Measurements from ENCODE around the gene ZFP36L2.

GRCh38 chr2:43175876-43176275 is 50.5 kb downstream of the ZFP36L2 start:
- TF ChIP-seq, protein P1, sequence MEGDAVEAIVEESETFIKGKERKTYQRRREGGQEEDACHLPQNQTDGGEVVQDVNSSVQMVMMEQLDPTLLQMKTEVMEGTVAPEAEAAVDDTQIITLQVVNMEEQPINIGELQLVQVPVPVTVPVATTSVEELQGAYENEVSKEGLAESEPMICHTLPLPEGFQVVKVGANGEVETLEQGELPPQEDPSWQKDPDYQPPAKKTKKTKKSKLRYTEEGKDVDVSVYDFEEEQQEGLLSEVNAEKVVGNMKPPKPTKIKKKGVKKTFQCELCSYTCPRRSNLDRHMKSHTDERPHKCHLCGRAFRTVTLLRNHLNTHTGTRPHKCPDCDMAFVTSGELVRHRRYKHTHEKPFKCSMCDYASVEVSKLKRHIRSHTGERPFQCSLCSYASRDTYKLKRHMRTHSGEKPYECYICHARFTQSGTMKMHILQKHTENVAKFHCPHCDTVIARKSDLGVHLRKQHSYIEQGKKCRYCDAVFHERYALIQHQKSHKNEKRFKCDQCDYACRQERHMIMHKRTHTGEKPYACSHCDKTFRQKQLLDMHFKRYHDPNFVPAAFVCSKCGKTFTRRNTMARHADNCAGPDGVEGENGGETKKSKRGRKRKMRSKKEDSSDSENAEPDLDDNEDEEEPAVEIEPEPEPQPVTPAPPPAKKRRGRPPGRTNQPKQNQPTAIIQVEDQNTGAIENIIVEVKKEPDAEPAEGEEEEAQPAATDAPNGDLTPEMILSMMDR (IDR thresholded peaks at IDR 0.05) = no peak
- no peak for TF ChIP-seq POLR2A (IDR thresholded peaks at IDR 0.05)

Measured in gastroesophageal sphincter (tissue), 3 donors.